Measurements from ENCODE around the gene SAE1.
"Not testable (repeated sequence)": the region's sequence is repeated elsewhere in the genome, so short reads cannot be mapped to it uniquely, and the experiment has no call there.

Gene SAE1

GRCh38 chr19:47240996-47241918 lies 110.6 kb downstream of the SAE1 start:
- peak; percentile 85 for DNase-seq (ENCODE audit: low spot score)

GRCh38 chr19:47241919-47242577 lies 111.4 kb downstream of the SAE1 start:
- DNase-seq (ENCODE audit: low spot score), result peak; percentile 12
- in situ Hi-C loops (cut with MboI; ENCODE audit: low sequenced_read_pairs, unreplicated experiment), result loop anchor here (5.0 kb wide), 1 partner anchor 90 kb away; no protein-coding TSS in a partner anchor
- TF ChIP-seq CTCF (IDR thresholded peaks at IDR 0.05; ENCODE audit: borderline replicate concordance, control extremely low read depth, extremely low read depth, insufficient read depth, missing control alignments), result no peak

More at GRCh38 chr19:47240996-47241918, 110.6 kb downstream of the SAE1 start:
- in situ Hi-C loops (cut with MboI; ENCODE audit: low sequenced_read_pairs, unreplicated experiment), result loop anchor here (5.0 kb wide), 1 partner anchor 89 kb away; no protein-coding TSS in a partner anchor
- no peak for TF ChIP-seq CTCF (IDR thresholded peaks at IDR 0.05; ENCODE audit: borderline replicate concordance, control extremely low read depth, extremely low read depth, insufficient read depth, missing control alignments)

DNA sequence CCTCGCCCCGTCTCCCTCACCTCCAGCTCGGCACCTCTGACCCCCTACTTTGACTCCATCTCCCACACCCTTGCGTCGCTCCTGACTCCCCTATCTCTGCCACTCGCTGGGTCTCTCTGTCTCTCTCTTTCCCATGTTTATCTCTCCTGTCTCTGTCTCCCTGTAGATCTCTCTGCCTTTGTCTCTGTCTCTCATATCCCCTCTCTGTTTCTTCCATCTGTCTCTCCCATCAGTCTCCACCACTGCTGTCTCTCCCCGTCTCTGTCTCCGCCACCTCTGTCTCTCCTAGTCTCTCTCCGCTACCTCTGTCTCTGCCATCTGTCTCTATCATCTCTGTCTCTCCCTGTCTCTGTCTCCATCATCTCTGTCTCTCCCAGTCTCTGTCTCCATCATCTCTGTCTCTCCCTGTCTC lies 112.7 kb downstream of the SAE1 start:
- in situ Hi-C loops (cut with MboI; ENCODE audit: low sequenced_read_pairs, unreplicated experiment), result loop anchor here (5.0 kb wide), 1 partner anchor 91 kb away; no protein-coding TSS in a partner anchor
- no peak for DNase-seq (ENCODE audit: low spot score)
- TF ChIP-seq CTCF (IDR thresholded peaks at IDR 0.05; ENCODE audit: borderline replicate concordance, control extremely low read depth, extremely low read depth, insufficient read depth, missing control alignments), result no peak

- in situ Hi-C loops (cut with MboI; ENCODE audit: low sequenced_read_pairs, unreplicated experiment), result loop anchor here (5.0 kb wide), 1 partner anchor 92 kb away; no protein-coding TSS in a partner anchor
- peak; percentile 98 for TF ChIP-seq CTCF (IDR thresholded peaks at IDR 0.05; ENCODE audit: borderline replicate concordance, control extremely low read depth, extremely low read depth, insufficient read depth, missing control alignments)
- DNase-seq (ENCODE audit: low spot score), result peak; percentile 92
These were observed 113.3 kb downstream of the SAE1 start for GRCh38 chr19:47243776-47244547.

GRCh38 chr19:47247308-47247990 lies 116.8 kb downstream of the SAE1 start:
- in situ Hi-C loops (cut with MboI; ENCODE audit: low sequenced_read_pairs, unreplicated experiment), result no loop called here
- DNase-seq (ENCODE audit: low spot score), result peak; percentile 79
- TF ChIP-seq CTCF (IDR thresholded peaks at IDR 0.05; ENCODE audit: borderline replicate concordance, control extremely low read depth, extremely low read depth, insufficient read depth, missing control alignments), result peak; percentile 80

DNA sequence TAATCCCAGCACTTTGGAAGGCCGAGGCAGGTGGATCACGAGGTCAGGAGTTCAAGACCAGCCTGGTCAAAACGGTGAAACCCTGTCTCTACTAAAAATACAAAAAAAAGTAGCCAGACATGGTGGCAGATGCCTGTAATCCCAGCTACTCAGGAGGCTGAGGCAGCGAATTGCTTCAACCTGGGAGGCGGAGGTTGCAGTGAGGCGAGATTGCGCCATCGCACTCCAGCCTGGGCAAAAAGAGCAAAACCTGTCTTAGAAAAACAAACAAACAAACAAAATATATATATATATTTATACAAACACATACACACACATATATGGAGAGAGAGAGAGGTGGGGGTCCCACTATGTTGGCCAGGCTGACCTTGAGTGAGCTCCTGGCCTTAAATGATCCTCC lies 122.4 kb downstream of the SAE1 start:
- DNase-seq (ENCODE audit: low spot score); in situ Hi-C loops (cut with MboI; ENCODE audit: low sequenced_read_pairs, unreplicated experiment): not testable (repeated sequence)
